ENCODE data around the gene CYBRD1.

GRCh38 chr2:171520471-171520870 is 1.8 kb upstream of the CYBRD1 start:
- TF ChIP-seq EZH2phosphoT487 (IDR thresholded peaks at IDR 0.05; ENCODE audit: low read depth, severe bottlenecking, unreplicated experiment) (no peak), CTCF (IDR thresholded peaks at IDR 0.05; ENCODE audit: poor library complexity) (no peak), EZH2 (IDR thresholded peaks at IDR 0.05; ENCODE audit: borderline replicate concordance) (no peak)

Measured in hepatocyte (in vitro differentiated cells).